GM18508 (cell line): Measurements from ENCODE around the gene BTBD10.

ENCODE experiments used
- ATAC-seq: cut with Tn5 transposase; IDR thresholded peaks from one replicate; pipeline ENCODE4 v1.9.1; 2021; ENCODE audit warnings: moderate number of reproducible peaks; ENCODE audit not compliant: insufficient read depth, unreplicated experiment

The BTBD10 gene

DNA sequence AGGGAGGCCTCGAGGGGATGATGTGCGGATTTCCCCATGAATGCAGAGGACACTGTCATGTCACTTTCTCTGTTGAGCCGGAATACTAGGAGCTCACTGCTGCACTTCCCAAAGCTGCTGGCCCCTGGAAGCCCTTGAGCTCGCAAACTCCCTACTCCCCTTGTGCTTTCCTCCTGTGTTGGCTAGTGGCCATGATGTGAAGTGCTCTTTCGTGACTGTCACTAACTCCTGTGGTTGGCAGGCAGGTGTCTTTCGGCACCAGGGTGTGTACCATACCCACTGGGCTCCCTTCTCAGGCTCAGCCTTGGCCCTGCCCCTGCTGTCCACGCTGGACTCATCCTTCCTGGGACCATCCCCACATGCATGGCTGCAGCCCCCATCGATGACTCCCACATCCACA, 86.2 kb downstream of the BTBD10 start:
- no peak for ATAC-seq

GRCh38 chr11:13376402-13376801, 86.6 kb downstream of the BTBD10 start:
- no peak for ATAC-seq

GRCh38 chr11:13375798-13376197, 87.2 kb downstream of the BTBD10 start:
- no peak for ATAC-seq

DNA sequence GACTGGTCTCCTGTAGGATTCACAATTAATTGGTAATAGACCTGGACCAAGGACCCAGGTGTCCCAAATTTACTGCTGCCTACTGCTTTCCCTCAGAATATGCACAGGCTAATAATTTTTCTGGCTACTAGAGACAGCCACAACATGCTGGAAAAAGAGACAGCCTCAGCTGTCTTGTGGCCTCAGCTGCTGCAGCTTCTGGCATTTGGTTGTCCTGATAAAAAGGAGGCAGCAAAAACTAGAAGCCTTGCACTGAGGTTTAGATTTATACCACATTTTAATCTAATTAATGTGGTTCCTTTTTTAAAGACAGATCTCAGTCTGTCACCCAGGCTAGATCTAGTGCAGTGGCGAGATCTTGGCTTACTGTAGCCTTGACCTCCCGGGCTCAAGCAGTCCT, 89.8 kb downstream of the BTBD10 start:
- no peak for ATAC-seq

- ATAC-seq: no peak
Measured at GRCh38 chr11:13368041-13368446, 95.0 kb downstream of the BTBD10 start.

DNA sequence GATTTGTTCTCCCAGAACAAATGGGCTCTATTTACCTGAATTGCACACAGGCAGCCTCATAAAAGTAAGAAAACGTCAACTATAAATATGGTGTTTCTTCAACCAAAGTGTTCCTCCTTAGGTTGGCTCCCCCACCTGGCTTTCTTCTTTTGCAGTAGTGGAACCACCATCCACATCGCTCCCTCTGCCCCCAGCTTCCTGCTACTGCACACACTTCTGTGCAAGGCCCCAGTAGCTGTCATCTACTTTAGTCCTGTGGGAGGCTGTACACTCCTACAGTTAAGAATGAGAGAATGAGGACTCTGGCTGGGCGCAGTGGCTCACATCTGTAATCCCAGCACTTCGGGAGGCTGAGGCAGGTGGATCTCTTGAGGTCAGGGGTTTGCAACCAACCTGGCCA, 95.9 kb downstream of the BTBD10 start:
- ATAC-seq: no peak

DNA sequence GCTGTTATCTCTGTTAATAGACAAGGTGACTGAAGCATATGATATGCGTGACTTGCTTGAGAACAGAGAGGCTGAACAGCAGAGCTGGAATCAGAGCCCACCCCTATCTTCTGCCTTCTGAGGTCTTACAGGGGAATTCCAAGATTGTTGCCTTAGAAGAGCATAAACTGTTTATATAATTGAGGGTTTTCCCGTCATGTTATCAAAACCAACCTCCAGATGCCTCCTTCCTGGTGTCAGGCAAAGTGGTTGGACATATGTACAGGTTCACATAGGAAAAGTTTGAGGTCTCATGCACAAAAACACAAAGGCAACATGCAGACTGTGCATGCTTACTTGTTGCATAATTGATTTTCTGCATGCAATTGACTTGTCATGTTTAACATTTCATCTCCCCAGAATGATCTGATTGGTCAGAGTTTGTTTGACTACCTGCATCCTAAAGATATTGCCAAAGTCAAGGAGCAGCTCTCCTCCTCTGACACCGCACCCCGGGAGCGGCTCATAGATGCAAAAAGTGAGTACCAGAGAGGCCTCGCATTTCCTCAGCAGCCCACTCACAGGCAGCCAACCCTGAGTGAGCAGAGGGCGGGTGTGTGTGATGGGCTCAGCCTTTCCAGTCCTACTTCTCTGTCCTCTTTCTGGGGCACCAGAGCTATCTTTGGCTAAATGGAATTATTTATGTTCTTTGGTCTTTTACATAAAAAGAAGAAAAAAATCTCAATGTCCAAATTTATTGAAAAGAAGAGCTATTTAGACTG, 96.6 kb downstream of the BTBD10 start:
- no peak for ATAC-seq

DNA sequence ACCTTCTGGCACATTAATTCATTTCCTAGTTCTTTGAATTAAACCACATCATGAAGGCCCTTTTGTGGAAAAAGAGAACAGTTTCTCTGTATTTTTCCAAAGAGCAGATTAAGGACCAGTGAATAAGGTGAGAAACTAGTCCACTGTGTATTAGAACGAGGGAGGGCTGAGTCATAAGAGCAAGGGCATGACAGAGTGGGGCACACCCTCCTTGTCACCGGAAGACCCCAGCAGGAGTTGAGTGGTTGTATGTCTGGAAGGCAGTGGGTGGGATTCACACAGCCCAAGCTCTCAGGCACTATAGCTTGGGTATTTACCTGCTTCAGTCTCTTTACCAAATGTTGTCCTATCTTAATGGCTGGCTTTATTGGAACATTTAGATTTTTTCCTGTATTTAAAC, 98.6 kb downstream of the BTBD10 start:
- ATAC-seq: no peak

- ATAC-seq: no peak
Measured at GRCh38 chr11:13362596-13363109, 100.4 kb downstream of the BTBD10 start.

GRCh38 chr11:13358596-13359270, 104.3 kb downstream of the BTBD10 start:
- no peak for ATAC-seq

DNA sequence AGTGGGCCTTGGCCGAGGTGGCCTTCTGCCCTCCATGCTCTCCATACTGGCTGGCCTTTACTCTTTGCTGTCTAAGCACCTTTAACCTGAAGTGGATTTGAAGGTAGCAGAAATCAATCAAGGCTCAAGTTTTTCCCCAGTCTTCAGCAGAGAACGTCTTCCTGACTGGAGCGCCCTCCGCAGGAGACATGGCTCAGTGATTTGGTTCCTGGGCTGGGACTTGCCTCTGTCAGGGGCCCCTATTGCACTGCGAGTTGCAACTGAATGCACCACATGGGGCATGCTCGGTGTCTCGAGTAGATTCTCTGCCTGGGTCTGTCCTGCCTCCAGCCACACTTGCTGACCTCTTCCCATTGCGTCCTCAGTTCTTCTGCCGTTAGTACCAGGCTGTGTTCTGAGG, 105.8 kb downstream of the BTBD10 start:
- no peak for ATAC-seq

GRCh38 chr11:13355191-13355590, 107.8 kb downstream of the BTBD10 start:
- no peak for ATAC-seq

GRCh38 chr11:13354335-13354734, 108.7 kb downstream of the BTBD10 start:
- no peak for ATAC-seq

- ATAC-seq: no peak
Measured at GRCh38 chr11:13352711-13353110, 110.3 kb downstream of the BTBD10 start.

DNA sequence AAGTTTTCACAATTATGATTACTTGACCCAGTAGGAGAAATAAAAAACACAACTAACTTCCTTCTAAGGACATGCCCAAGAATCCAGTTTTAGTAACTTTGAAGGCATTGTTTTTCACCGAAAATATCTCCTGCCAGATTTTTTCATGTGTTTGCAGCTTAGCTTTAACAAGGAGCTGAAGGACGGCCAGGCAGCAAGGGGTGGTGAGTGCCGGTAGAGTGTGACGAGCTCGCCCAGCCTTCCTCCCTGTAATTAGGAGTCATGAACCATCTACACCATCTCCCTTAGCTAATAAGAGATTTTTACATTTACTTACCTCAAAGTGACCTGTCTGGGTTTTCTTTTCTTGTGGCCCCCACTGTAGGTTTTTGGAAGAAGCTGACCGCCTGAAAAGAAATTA, 113.4 kb downstream of the BTBD10 start:
- ATAC-seq: no peak

DNA sequence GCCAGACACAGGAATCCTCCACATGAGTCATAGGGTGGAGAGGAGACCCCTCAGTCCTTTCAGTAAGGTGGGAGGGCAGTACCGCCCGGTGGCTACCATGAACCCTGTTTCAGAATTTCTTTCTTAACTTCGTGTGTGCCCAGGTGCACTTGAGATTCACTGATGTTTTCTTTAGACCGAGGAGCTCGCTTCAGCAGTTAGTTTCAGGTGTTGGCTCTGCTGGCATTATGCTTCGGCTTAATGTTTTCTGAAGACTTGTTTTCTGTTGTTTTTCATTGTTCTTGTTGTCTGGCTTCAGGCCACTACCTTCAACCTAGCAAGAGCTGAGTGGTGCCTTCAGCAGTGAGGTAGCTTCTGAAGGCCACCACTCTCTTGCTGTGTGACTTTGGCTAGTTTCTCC, 114.0 kb downstream of the BTBD10 start:
- no peak for ATAC-seq

- no peak for ATAC-seq
Measured at GRCh38 chr11:13348305-13348704, 114.7 kb downstream of the BTBD10 start.

DNA sequence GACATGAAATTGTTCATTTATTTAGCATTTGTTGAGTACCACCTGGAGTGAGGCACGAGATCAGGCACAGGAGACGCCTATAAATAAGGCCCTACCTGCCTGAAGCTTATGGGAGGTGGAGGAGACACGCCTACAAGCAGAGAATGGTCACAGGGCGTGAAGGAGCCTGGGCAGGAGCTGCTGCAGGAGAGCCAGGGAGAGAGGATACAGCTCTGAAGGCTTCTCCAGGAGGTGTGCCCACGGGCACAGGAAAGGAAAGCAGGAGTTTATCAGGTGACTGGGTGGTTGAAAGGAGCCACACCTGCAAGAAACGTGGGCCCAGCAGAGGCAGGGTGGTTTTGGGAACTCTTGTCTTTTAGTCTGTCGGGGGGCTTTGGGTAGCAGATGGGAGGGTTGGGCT, 115.1 kb downstream of the BTBD10 start:
- ATAC-seq: no peak

DNA sequence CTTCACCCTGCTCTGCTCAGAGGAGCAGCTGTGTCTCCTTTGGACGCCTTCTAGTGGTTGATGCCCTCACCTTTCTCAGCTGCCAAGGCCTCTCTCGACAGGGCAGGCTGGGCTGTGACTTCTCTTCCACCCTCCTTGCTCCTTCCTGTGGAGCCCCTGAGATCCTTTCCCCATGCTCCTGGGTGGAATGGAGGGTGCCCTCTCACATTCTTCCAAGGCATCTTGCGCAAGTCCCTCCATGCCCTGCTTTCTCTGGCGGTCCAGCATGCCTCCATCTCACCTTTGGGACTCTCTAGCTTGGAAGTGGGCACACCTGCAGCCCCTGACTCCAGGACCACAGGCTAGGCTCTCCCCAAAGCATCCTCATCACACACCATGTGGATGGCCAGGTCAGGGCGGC, 116.6 kb downstream of the BTBD10 start:
- no peak for ATAC-seq

- no peak for ATAC-seq
Measured at GRCh38 chr11:13344818-13345217, 118.2 kb downstream of the BTBD10 start.

DNA sequence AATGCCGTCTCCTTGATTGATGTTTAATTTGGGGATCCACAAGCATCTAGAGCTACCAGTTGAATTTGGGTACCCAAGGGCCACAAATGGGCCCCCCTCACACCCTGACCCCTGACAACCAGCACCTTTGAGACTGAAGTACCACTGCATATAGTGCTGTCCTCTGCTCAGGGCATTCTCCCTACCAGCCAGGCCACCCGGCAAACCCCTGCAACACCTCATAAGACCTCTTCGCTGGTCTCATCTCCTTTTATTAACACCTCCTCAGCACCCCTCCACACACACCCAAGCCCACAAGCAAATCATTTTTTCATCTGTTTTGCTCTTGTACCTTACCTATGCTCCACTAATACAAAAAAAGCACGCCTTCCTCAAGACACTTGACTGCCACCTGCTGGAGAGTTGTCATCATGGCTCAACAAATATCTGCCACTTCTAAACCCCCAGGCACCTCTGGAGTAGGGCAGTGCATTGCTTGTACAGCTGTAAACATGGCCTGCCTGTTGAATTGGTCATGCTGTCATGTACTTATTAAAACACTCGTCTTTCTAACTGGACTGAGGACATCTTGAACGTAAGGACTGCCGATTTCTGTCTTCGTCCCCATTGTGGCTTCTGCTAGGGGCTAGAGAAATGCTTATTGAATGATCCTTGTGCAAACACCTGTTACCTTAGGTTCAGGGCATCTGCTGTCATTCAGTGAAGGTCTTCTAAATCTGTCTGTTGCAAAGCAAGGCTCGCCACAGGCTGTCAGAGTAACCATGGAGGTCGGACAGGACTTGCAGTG, 118.9 kb downstream of the BTBD10 start:
- no peak for ATAC-seq
